Neural progenitor cell (in vitro differentiated cells): ENCODE data around the gene MKRN3. TPM values are rescaled to one million over a fixed set of nuclear protein-coding genes. Genes with fewer than 3 reads are reported as not detected.

Experiments
- DNase-seq: peaks from one replicate; pipeline ENCODE4 v3.0.0-alpha.2; 2016; ENCODE audit warnings: low spot score
- H2AFZ ChIP-seq: fragments of 200-600 bp; sonication (generic); replicated peaks from 2 replicates; pipeline ENCODE4 v1.6.1; 2016; ENCODE audit warnings: antibody characterized with exemption
- H3F3A ChIP-seq: fragments of 200-600 bp; sonication (generic); 2 replicates; pipeline ENCODE4 v1.6.1; 2016; ENCODE audit warnings: antibody characterized with exemption, low read depth
- H3K27ac ChIP-seq: fragments of 200-600 bp; sonication (generic); 2 replicates; pipeline ENCODE4 v1.5.1; 2016; ENCODE audit warnings: mild to moderate bottlenecking
- H3K27me3 ChIP-seq: fragments of 200-600 bp; sonication (generic); 2 replicates; pipeline ENCODE4 v1.6.1; 2016; ENCODE audit warnings: mild to moderate bottlenecking, moderate library complexity
- H3K36me3 ChIP-seq: fragments of 200-600 bp; sonication (generic); 2 replicates; pipeline ENCODE4 v1.5.1; 2016
- H3K4me1 ChIP-seq: fragments of 200-600 bp; sonication (generic); 2 replicates; pipeline ENCODE4 v1.6.1; 2016; ENCODE audit warnings: mixed run types
- H3K4me2 ChIP-seq: fragments of 200-600 bp; sonication (generic); 2 replicates; pipeline ENCODE4 v1.6.1; 2016
- H3K4me3 ChIP-seq: fragments of 200-600 bp; sonication (generic); 2 replicates; pipeline ENCODE4 v1.5.1; 2016
- H3K79me2 ChIP-seq: fragments of 200-600 bp; sonication (generic); 2 replicates; pipeline ENCODE4 v1.6.1; 2016; ENCODE audit warnings: low read depth
- H3K9ac ChIP-seq: fragments of 200-600 bp; sonication (generic); 2 replicates; pipeline ENCODE4 v1.6.1; 2016
- H3K9me3 ChIP-seq: fragments of 200-600 bp; sonication (generic); 2 replicates; pipeline ENCODE4 v1.5.1; 2016; ENCODE audit warnings: low read depth
- H4K20me1 ChIP-seq: fragments of 200-600 bp; sonication (generic); 2 replicates; pipeline ENCODE4 v1.6.1; 2016; ENCODE audit warnings: low read depth
- H3K27ac Mint-ChIP-seq: 3 replicates; pipeline ENCODE4 v1.8.0; 2021; ENCODE audit warnings: mixed read lengths
- H3K27me3 Mint-ChIP-seq: 2 replicates; pipeline ENCODE4 v1.8.0; 2022; ENCODE audit warnings: low read depth, mild to moderate bottlenecking, inconsistent platforms, moderate library complexity, mixed read lengths; ENCODE audit not compliant: insufficient read depth
- H3K36me3 Mint-ChIP-seq: 3 replicates; pipeline ENCODE4 v1.8.0; 2021; ENCODE audit warnings: mixed read lengths
- H3K4me1 Mint-ChIP-seq: 3 replicates; pipeline ENCODE4 v1.8.0; 2021; ENCODE audit warnings: mixed read lengths
- H3K4me3 Mint-ChIP-seq: 3 replicates; pipeline ENCODE4 v1.8.0; 2021; ENCODE audit warnings: mild to moderate bottlenecking, moderate library complexity, mixed read lengths
- H3K9me3 Mint-ChIP-seq: 3 replicates; pipeline ENCODE4 v1.8.0; 2020; ENCODE audit warnings: mixed read lengths
- CTCF ChIP-seq: fragments of 200-600 bp; sonication (generic); IDR thresholded peaks from 2 replicates; pipeline ENCODE4 v1.5.1; 2017; ENCODE audit warnings: antibody characterized with exemption, mild to moderate bottlenecking
- EZH2 ChIP-seq: fragments of 200-600 bp; sonication (generic); IDR thresholded peaks from 2 replicates; pipeline ENCODE4 v1.6.1; 2017; ENCODE audit warnings: antibody characterized with exemption, mild to moderate bottlenecking, moderate library complexity
- EZH2phosphoT487 ChIP-seq: fragments of 200-600 bp; sonication (generic); IDR thresholded peaks from 2 replicates; pipeline ENCODE4 v1.6.1; 2017; ENCODE audit warnings: antibody characterized with exemption
- total RNA-seq: library from RNA; depleted of rRNA; stranded (reverse); fragments of >200 nt; gene quantifications from 2 replicates; pipeline ENCODE4 v1.2.3, GENCODE V29; 2015; ENCODE audit warnings: low replicate concordance

MKRN3 gene
- total RNA-seq, 1 donor from 2014 or later: not detected

- peaks cover under 1% of the 10 kb centered on the region for H3K4me1 Mint-ChIP-seq
- no peak for DNase-seq
- no peaks in the 10 kb centered on the region for H3K79me2 ChIP-seq
- no peaks in the 10 kb centered on the region for H3K27me3 ChIP-seq
- H3K4me3 ChIP-seq: no peak overlapping the region
- H3K9me3 Mint-ChIP-seq: peaks cover 2% of the 10 kb centered on the region
- no peak overlapping the region for H3K4me3 Mint-ChIP-seq
- H3K27ac Mint-ChIP-seq: no peak overlapping the region
- no peaks in the 10 kb centered on the region for H3K9me3 ChIP-seq
- H3K4me1 ChIP-seq: no peaks in the 10 kb centered on the region
- H3K4me2 ChIP-seq: no peak overlapping the region
- no peak overlapping the region for H2AFZ ChIP-seq
- H3K36me3 Mint-ChIP-seq: no peaks in the 10 kb centered on the region
- no peaks in the 10 kb centered on the region for H4K20me1 ChIP-seq
- no peak for TF ChIP-seq EZH2
- H3K36me3 ChIP-seq: no peaks in the 10 kb centered on the region
- H3F3A ChIP-seq: no peaks in the 10 kb centered on the region
- no peak overlapping the region for H3K27ac ChIP-seq
- H3K27me3 Mint-ChIP-seq: no peaks in the 10 kb centered on the region
- no peak overlapping the region for H3K9ac ChIP-seq
These were observed 10.6 kb downstream of the MKRN3 start for GRCh38 chr15:23576061-23576460.

GRCh38 chr15:23578521-23579150 is 13.2 kb downstream of the MKRN3 start:
- no peaks in the 10 kb centered on the region for H3K27me3 Mint-ChIP-seq
- Histone ChIP-seq H3K36me3 (no peaks in the 10 kb centered on the region), H3K9ac (no peak overlapping the region), H3K4me2 (no peak overlapping the region), H3K4me1 (no peaks in the 10 kb centered on the region), H4K20me1 (no peaks in the 10 kb centered on the region), H3K79me2 (no peaks in the 10 kb centered on the region), H3K27me3 (no peaks in the 10 kb centered on the region), H3K27ac (no peak overlapping the region), H3K4me3 (no peak overlapping the region), H2AFZ (no peak overlapping the region), H3F3A (no peaks in the 10 kb centered on the region), H3K9me3 (peaks cover 7% of the 10 kb centered on the region)
- H3K4me3 Mint-ChIP-seq: no peak overlapping the region
- no peak for TF ChIP-seq EZH2phosphoT487
- TF ChIP-seq EZH2: no peak
- TF ChIP-seq CTCF: no peak
- H3K4me1 Mint-ChIP-seq: no peaks in the 10 kb centered on the region
- H3K9me3 Mint-ChIP-seq: peaks cover 2% of the 10 kb centered on the region
- no peak for DNase-seq
- no peaks in the 10 kb centered on the region for H3K36me3 Mint-ChIP-seq
- H3K27ac Mint-ChIP-seq: no peak overlapping the region

- Histone ChIP-seq H3K4me1 (no peaks in the 10 kb centered on the region), H3K4me3 (no peak overlapping the region), H3K27ac (no peak overlapping the region), H2AFZ (no peak overlapping the region), H4K20me1 (no peaks in the 10 kb centered on the region), H3K79me2 (no peaks in the 10 kb centered on the region), H3K9ac (no peak overlapping the region), H3K4me2 (no peak overlapping the region), H3K27me3 (no peaks in the 10 kb centered on the region), H3F3A (no peaks in the 10 kb centered on the region), H3K9me3 (peaks cover 7% of the 10 kb centered on the region), H3K36me3 (no peaks in the 10 kb centered on the region)
- Mint-ChIP-seq H3K4me3 (no peak overlapping the region), H3K27me3 (peaks cover 4% of the 10 kb centered on the region), H3K9me3 (peaks cover 24% of the 10 kb centered on the region), H3K4me1 (no peaks in the 10 kb centered on the region), H3K36me3 (no peaks in the 10 kb centered on the region), H3K27ac (no peak overlapping the region)
- no peak for TF ChIP-seq CTCF
- no peak for TF ChIP-seq EZH2
- no peak for TF ChIP-seq EZH2phosphoT487
- no peak for DNase-seq
These were observed 22.8 kb downstream of the MKRN3 start for GRCh38 chr15:23588268-23588667.

- H3K9me3 ChIP-seq: peaks cover 7% of the 10 kb centered on the region
- H3K4me3 ChIP-seq: no peak overlapping the region
- Mint-ChIP-seq H3K9me3 (peaks cover 22% of the 10 kb centered on the region), H3K4me3 (no peak overlapping the region), H3K27me3 (peaks cover 2% of the 10 kb centered on the region), H3K4me1 (no peaks in the 10 kb centered on the region), H3K36me3 (no peaks in the 10 kb centered on the region), H3K27ac (no peak overlapping the region)
- no peak for TF ChIP-seq CTCF
- TF ChIP-seq EZH2: no peak
- TF ChIP-seq EZH2phosphoT487: no peak
- DNase-seq: no peak
- H3K27me3 ChIP-seq: no peaks in the 10 kb centered on the region
- H3K4me1 ChIP-seq: no peaks in the 10 kb centered on the region
- H4K20me1 ChIP-seq: no peaks in the 10 kb centered on the region
- no peaks in the 10 kb centered on the region for H3K79me2 ChIP-seq
- no peak overlapping the region for H3K9ac ChIP-seq
- H3K27ac ChIP-seq: no peak overlapping the region
- no peaks in the 10 kb centered on the region for H3F3A ChIP-seq
- H3K36me3 ChIP-seq: no peaks in the 10 kb centered on the region
- H3K4me2 ChIP-seq: no peak overlapping the region
- no peak overlapping the region for H2AFZ ChIP-seq
These were observed 23.5 kb downstream of the MKRN3 start for GRCh38 chr15:23589012-23589411.
